ENCODE results near the gene SEC61A1.

The SEC61A1 gene

GRCh38 chr3:128040041-128040440 lies 12.2 kb upstream of the SEC61A1 start:
- no peak overlapping the region for H3K9ac ChIP-seq
- no peak overlapping the region for H2AFZ ChIP-seq (ENCODE audit: low read depth)
- no peaks in the 10 kb centered on the region for H3K36me3 ChIP-seq (ENCODE audit: insufficient read depth)
- no peak overlapping the region for H3K27ac ChIP-seq
- H3K4me2 ChIP-seq: no peak overlapping the region
- H3K27me3 ChIP-seq (ENCODE audit: insufficient read depth, low read depth): no peaks in the 10 kb centered on the region
- H4K20me1 ChIP-seq (ENCODE audit: insufficient read depth): no peaks in the 10 kb centered on the region
- no peaks in the 10 kb centered on the region for H3K79me2 ChIP-seq (ENCODE audit: insufficient read depth, low read depth)
- TF ChIP-seq CTCF (conservative IDR thresholded peaks at IDR 0.05; ENCODE audit: low read depth, low read length): no peak
- H3K4me3 ChIP-seq (IDR thresholded peaks at IDR 0.05; ENCODE audit: insufficient read depth, low read depth, low read length): no peak overlapping the region
- H3K4me1 ChIP-seq (ENCODE audit: low read depth, poor library complexity, severe bottlenecking): no peaks in the 10 kb centered on the region

- Histone ChIP-seq H3K4me1 (ENCODE audit: low read depth, poor library complexity, severe bottlenecking) (no peaks in the 10 kb centered on the region), H4K20me1 (ENCODE audit: insufficient read depth) (no peaks in the 10 kb centered on the region), H3K4me3 (IDR thresholded peaks at IDR 0.05; ENCODE audit: insufficient read depth, low read depth, low read length) (no peak overlapping the region), H3K9ac (no peak overlapping the region), H3K4me2 (no peak overlapping the region), H3K27me3 (ENCODE audit: insufficient read depth, low read depth) (no peaks in the 10 kb centered on the region), H2AFZ (ENCODE audit: low read depth) (no peak overlapping the region), H3K79me2 (ENCODE audit: insufficient read depth, low read depth) (no peaks in the 10 kb centered on the region), H3K36me3 (ENCODE audit: insufficient read depth) (no peaks in the 10 kb centered on the region), H3K27ac (no peak overlapping the region)
- no peak for TF ChIP-seq CTCF (conservative IDR thresholded peaks at IDR 0.05; ENCODE audit: low read depth, low read length)
These were observed 11.6 kb upstream of the SEC61A1 start for GRCh38 chr3:128040660-128041059.

GRCh38 chr3:128041344-128041743 lies 10.9 kb upstream of the SEC61A1 start:
- Histone ChIP-seq H2AFZ (ENCODE audit: low read depth) (no peak overlapping the region), H3K4me1 (ENCODE audit: low read depth, poor library complexity, severe bottlenecking) (no peaks in the 10 kb centered on the region), H3K4me2 (no peak overlapping the region), H3K4me3 (IDR thresholded peaks at IDR 0.05; ENCODE audit: insufficient read depth, low read depth, low read length) (no peak overlapping the region), H3K27ac (no peak overlapping the region), H3K79me2 (ENCODE audit: insufficient read depth, low read depth) (no peaks in the 10 kb centered on the region), H4K20me1 (ENCODE audit: insufficient read depth) (no peaks in the 10 kb centered on the region), H3K27me3 (ENCODE audit: insufficient read depth, low read depth) (no peaks in the 10 kb centered on the region), H3K36me3 (ENCODE audit: insufficient read depth) (no peaks in the 10 kb centered on the region), H3K9ac (no peak overlapping the region)
- no peak for TF ChIP-seq CTCF (conservative IDR thresholded peaks at IDR 0.05; ENCODE audit: low read depth, low read length)

DNA sequence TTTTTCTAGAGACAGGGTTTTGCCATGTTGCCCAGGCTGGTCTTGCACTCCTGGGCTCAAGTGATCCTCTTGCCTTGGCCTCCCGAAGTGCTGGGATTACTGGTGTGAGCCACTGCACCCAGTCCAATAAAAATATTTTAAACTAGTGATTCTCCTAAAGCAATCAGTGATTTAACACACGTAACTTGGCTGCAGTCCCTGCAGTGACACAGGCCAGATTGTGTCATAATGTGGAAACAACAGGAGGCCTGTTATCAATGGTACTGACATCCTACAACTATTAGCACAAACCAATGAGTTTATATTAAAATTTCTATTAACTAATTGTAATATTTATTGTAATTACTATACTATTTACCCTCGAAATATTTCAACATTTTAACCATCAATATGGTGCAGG lies 1.6 kb upstream of the SEC61A1 start:
- Histone ChIP-seq H4K20me1 (ENCODE audit: insufficient read depth) (peaks cover 11% of the 10 kb centered on the region; the same call in 1 of the 2 replicates), H3K36me3 (ENCODE audit: insufficient read depth) (peaks cover 10% of the 10 kb centered on the region; the same call in 1 of the 2 replicates), H2AFZ (ENCODE audit: low read depth) (no peak overlapping the region; the same call in 1 of the 2 replicates), H3K4me3 (IDR thresholded peaks at IDR 0.05; ENCODE audit: insufficient read depth, low read depth, low read length) (no peak overlapping the region), H3K4me2 (0 out of 2 replicates have a peak overlapping the region, but pooled peaks have one; percentile 97), H3K27me3 (ENCODE audit: insufficient read depth, low read depth) (no peaks in the 10 kb centered on the region), H3K27ac (no peak overlapping the region), H3K4me1 (ENCODE audit: low read depth, poor library complexity, severe bottlenecking) (peaks cover 32% of the 10 kb centered on the region), H3K9ac (no peak overlapping the region), H3K79me2 (ENCODE audit: insufficient read depth, low read depth) (peaks cover 33% of the 10 kb centered on the region)
- no peak for TF ChIP-seq CTCF (conservative IDR thresholded peaks at IDR 0.05; ENCODE audit: low read depth, low read length)

Data from KMS-11 (cell line).